HG03469 (cell line): ENCODE results near the gene CDC45.

Source experiments
- ATAC-seq: cut with Tn5 transposase; IDR thresholded peaks from one replicate; pipeline ENCODE4 v1.9.1; 2021; ENCODE audit warnings: mild to moderate bottlenecking, moderate library complexity, moderate number of reproducible peaks; ENCODE audit not compliant: unreplicated experiment

CDC45 gene

GRCh38 chr22:19510919-19511341 lies 31.2 kb downstream of the CDC45 start:
- ATAC-seq: no peak

GRCh38 chr22:19513823-19514222 lies 34.1 kb downstream of the CDC45 start:
- ATAC-seq: no peak

GRCh38 chr22:19514831-19515565 lies 35.3 kb downstream of the CDC45 start:
- ATAC-seq: no peak

GRCh38 chr22:19515654-19516377 lies 36.1 kb downstream of the CDC45 start:
- ATAC-seq: no peak

- ATAC-seq: no peak
Observed at GRCh38 chr22:19516378-19517170, 36.9 kb downstream of the CDC45 start.

GRCh38 chr22:19517171-19517500 lies 37.4 kb downstream of the CDC45 start:
- ATAC-seq: no peak

- no peak for ATAC-seq
Observed at GRCh38 chr22:19517919-19518611, 38.3 kb downstream of the CDC45 start.

GRCh38 chr22:19518635-19519034 lies 38.9 kb downstream of the CDC45 start:
- ATAC-seq: no peak

- no peak for ATAC-seq
Observed at GRCh38 chr22:19519041-19519926, 39.6 kb downstream of the CDC45 start.

GRCh38 chr22:19520007-19520406 lies 40.3 kb downstream of the CDC45 start:
- ATAC-seq: no peak

GRCh38 chr22:19520566-19521305 lies 41.0 kb downstream of the CDC45 start:
- ATAC-seq: no peak

- ATAC-seq: no peak
Observed at GRCh38 chr22:19522190-19522880, 42.6 kb downstream of the CDC45 start.

- no peak for ATAC-seq
Observed at GRCh38 chr22:19522881-19523239, 43.1 kb downstream of the CDC45 start.

- no peak for ATAC-seq
Observed at GRCh38 chr22:19523240-19524169, 43.8 kb downstream of the CDC45 start.

- ATAC-seq: no peak
Observed at GRCh38 chr22:19524170-19525115, 44.7 kb downstream of the CDC45 start, which contains the start of gene CLDN5. TSS of gene CLDN5 (minus strand) at chr22:19524410. CDS start at chr22:19524255, 155 bp downstream.

GRCh38 chr22:19525116-19525660 lies 45.5 kb downstream of the CDC45 start:
- ATAC-seq: no peak
